NCI-H748 treated with DMSO at 0.1 percent for 48 hours (cell line): ENCODE results near the gene CADM1.
A peak's percentile ranks its signal among the peaks of the same experiment; 100 is the strongest.

Experiments
- DNase-seq: peaks from one replicate; lab custom pipeline; 2025; lab: John Stamatoyannopoulos, UW

CADM1 gene

GRCh38 chr11:115182282-115182955 lies 321.8 kb downstream of the CADM1 start:
- DNase-seq, result no peak

GRCh38 chr11:115181538-115181937 lies 322.7 kb downstream of the CADM1 start:
- no peak for DNase-seq

GRCh38 chr11:115180272-115180671 lies 323.9 kb downstream of the CADM1 start:
- DNase-seq, result no peak

GRCh38 chr11:115179636-115180035 lies 324.6 kb downstream of the CADM1 start:
- no peak for DNase-seq

GRCh38 chr11:115178705-115179104 lies 325.5 kb downstream of the CADM1 start:
- no peak for DNase-seq

- no peak for DNase-seq
Measured at GRCh38 chr11:115173136-115173535, 331.1 kb downstream of the CADM1 start.

GRCh38 chr11:115170133-115170815 lies 333.9 kb downstream of the CADM1 start:
- DNase-seq, result no peak

- no peak for DNase-seq
Measured at GRCh38 chr11:115169251-115169650, 335.0 kb downstream of the CADM1 start.

GRCh38 chr11:115168686-115169085 lies 335.5 kb downstream of the CADM1 start:
- DNase-seq, result no peak

GRCh38 chr11:115168229-115168671 lies 336.0 kb downstream of the CADM1 start:
- DNase-seq, result no peak

GRCh38 chr11:115167456-115167855 lies 336.8 kb downstream of the CADM1 start:
- no peak for DNase-seq

GRCh38 chr11:115166820-115167219 lies 337.4 kb downstream of the CADM1 start:
- DNase-seq, result no peak

GRCh38 chr11:115164774-115165173 lies 339.4 kb downstream of the CADM1 start:
- peak; percentile 61 for DNase-seq

GRCh38 chr11:115162919-115163318 lies 341.3 kb downstream of the CADM1 start:
- DNase-seq, result no peak

- no peak for DNase-seq
Measured at GRCh38 chr11:115161876-115162275, 342.3 kb downstream of the CADM1 start.

GRCh38 chr11:115159207-115159606 lies 345.0 kb downstream of the CADM1 start:
- DNase-seq, result no peak

- DNase-seq, result no peak
Measured at GRCh38 chr11:115158053-115158452, 346.2 kb downstream of the CADM1 start.

- no peak for DNase-seq
Measured at GRCh38 chr11:115157247-115157646, 347.0 kb downstream of the CADM1 start.

GRCh38 chr11:115155978-115156377 lies 348.2 kb downstream of the CADM1 start:
- DNase-seq, result peak; percentile 15

- DNase-seq, result no peak
Measured at GRCh38 chr11:115155320-115155719, 348.9 kb downstream of the CADM1 start.

GRCh38 chr11:115154355-115154736 lies 349.9 kb downstream of the CADM1 start:
- no peak for DNase-seq

- no peak for DNase-seq
Measured at GRCh38 chr11:115153731-115154354, 350.4 kb downstream of the CADM1 start.

- DNase-seq, result no peak
Measured at GRCh38 chr11:115153135-115153534, 351.1 kb downstream of the CADM1 start.
